VCaP (cell line): ENCODE data around the gene GSG1.

ENCODE experiments used
- H3K27ac ChIP-seq: fragments of 450-650 bp; 2 replicates; pipeline ENCODE4 v1.5.1; 2017
- CTCF ChIP-seq: fragments of 450-650 bp; conservative IDR thresholded peaks from 2 replicates; pipeline ENCODE4 v1.5.1; 2017; ENCODE audit warnings: mild to moderate bottlenecking, moderate library complexity

Gene GSG1

GRCh38 chr12:13128291-13128965 lies 25.0 kb upstream of the GSG1 start:
- peak overlapping the region; percentile 64 for H3K27ac ChIP-seq
- no peak for TF ChIP-seq CTCF

DNA sequence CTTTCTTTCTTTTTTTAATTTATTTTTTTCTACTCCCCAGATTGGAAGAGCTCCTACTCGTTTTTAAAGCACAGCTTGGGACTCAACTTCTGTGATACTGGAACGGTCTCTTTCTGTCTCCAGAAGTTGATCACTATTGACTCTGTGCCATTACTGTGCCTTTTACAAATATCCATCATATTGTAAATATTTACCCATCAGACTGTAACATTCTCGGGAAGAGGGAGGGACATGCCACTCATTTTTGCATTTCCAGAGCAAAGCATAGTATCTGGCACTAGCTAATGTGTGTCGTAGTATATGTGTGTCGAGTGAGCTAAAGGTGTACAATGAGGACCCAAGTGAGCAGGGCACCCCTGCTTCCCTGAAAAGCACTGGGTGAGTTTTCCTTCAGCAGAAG lies 24.0 kb upstream of the GSG1 start:
- TF ChIP-seq CTCF = no peak
- peak overlapping the region; percentile 64 for H3K27ac ChIP-seq

- TF ChIP-seq CTCF = no peak
- H3K27ac ChIP-seq = no peak overlapping the region
Measured at GRCh38 chr12:13126494-13126893, 23.0 kb upstream of the GSG1 start.

- TF ChIP-seq CTCF = no peak
Measured at GRCh38 chr12:13125996-13126395, 22.5 kb upstream of the GSG1 start.

DNA sequence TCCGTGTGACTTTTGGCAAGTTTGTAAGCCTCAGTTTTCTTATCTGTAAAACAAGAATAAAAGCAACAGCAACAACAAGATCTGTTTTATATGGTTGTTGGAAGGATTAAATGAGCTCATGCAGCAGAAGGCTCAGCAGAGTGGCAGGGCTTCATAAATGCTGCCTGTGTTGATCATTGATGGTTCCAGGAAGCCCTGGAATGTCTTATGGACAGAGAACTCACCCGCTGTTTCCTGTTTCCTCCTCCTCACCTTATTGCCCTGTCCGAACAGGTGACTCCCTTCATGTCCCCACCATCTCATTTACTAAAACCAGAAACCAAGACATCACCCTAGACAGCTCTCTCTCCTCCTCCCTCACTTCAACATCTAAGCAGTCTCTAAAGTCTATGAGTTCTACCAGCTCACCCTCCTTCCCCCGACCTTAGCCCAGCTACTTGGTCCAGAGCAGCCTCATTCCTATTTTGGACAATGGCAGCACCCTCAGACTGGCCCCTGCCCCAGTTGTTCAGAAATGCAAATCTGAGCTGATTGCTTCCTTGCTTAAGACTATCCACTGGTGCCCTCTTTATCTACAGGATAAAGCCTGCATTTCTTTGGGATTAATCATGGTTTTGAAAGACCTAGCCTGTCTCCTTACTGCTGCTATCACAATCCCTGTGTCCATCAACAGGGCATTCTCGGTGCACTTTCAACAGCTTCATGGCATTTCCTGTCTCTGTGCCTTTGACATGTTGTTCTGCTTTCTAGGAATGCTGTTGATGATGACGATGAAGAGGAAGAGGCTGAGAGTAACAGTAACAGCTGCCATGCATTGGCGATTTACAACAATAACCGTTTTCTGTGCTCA lies 21.4 kb upstream of the GSG1 start:
- TF ChIP-seq CTCF = no peak
- no peak overlapping the region for H3K27ac ChIP-seq

More at GRCh38 chr12:13125996-13126395, 22.5 kb upstream of the GSG1 start:
- H3K27ac ChIP-seq = no peak overlapping the region

DNA sequence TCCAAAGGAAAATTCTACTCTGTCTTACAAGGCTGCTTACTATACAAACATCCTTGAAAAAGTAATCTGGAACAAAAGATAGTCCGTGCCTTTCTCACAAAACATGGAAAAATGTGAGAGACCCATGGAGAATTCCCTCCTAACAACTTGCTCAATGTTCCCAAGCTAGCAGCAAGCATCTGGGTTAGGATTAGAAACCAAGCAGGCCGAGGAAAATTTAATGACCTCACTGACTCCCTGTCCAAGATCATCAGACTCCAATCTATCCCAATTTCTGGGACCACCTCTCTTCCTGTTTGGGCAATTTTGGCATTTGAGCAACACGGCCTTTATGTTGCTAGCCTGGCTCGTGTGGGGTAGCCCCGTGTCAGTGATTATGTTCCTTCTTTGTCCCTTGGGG lies 18.1 kb upstream of the GSG1 start:
- no peak overlapping the region for H3K27ac ChIP-seq
- TF ChIP-seq CTCF = no peak

DNA sequence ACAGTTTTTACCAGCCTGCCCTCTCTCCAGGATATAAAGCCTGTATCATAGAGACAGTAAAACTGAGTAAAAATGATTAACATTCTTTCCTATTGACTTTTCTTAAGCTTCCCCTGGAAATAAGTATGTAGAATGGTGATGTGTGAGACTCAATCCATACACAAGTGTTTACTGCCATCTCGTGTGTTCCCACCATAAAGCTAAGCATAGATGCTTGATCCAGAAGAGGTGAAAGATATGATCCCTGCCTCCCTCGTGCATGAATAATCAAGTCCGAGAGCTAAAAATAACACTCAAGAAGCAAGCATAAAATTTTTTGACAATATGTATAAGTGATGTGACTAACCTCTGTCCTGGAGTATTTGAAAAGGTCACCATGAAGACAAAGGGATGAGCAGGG lies 16.9 kb upstream of the GSG1 start:
- TF ChIP-seq CTCF = no peak
- no peak overlapping the region for H3K27ac ChIP-seq
